Mesothelial cell of epicardium (in vitro differentiated cells): Measurements from ENCODE around the gene RHBDD1. TPM values are rescaled to one million over a fixed set of nuclear protein-coding genes. Genes with fewer than 3 reads are reported as not detected.

ENCODE experiments used
- DNase-seq, 2 experiments: peaks; one replicate each; pipeline ENCODE4 v3.0.0; 2021; ENCODE audit warnings: low spot score in 2 of 2; ENCODE audit not compliant: unreplicated experiment in 2 of 2
- H3K27ac Mint-ChIP-seq: 2 replicates; pipeline ENCODE4 v1.8.0; 2021; ENCODE audit warnings: mixed read lengths
- H3K27me3 Mint-ChIP-seq: 2 replicates; pipeline ENCODE4 v1.8.0; 2021; ENCODE audit warnings: low read depth, mixed read lengths
- H3K36me3 Mint-ChIP-seq: 2 replicates; pipeline ENCODE4 v1.8.0; 2021; ENCODE audit warnings: mixed read lengths
- H3K4me1 Mint-ChIP-seq: 2 replicates; pipeline ENCODE4 v1.8.0; 2021; ENCODE audit warnings: mixed read lengths
- H3K4me3 Mint-ChIP-seq: 2 replicates; pipeline ENCODE4 v1.8.0; 2021; ENCODE audit warnings: mild to moderate bottlenecking, moderate library complexity, mixed read lengths
- H3K9me3 Mint-ChIP-seq: 2 replicates; pipeline ENCODE4 v1.8.0; 2021; ENCODE audit warnings: mixed read lengths
- total RNA-seq: library from RNA; stranded (reverse); gene quantifications from 3 replicates; pipeline ENCODE4 v1.2.1, GENCODE V29; 2021
- TF ChIP-seq, protein P1 (sequence below): fragments of 200-600 bp; sonication (generic); IDR thresholded peaks from one replicate; pipeline ENCODE4 v1.5.0; 2021; ENCODE audit warnings: antibody characterized with exemption; ENCODE audit not compliant: unreplicated experiment

RHBDD1 gene
- total RNA-seq, 1 donor from 2014 or later, result 42.2 TPM

- H3K27me3 Mint-ChIP-seq, result no peaks in the 10 kb centered on the region
- peaks cover 12% of the 10 kb centered on the region for H3K36me3 Mint-ChIP-seq
- H3K9me3 Mint-ChIP-seq, result peaks cover 4% of the 10 kb centered on the region
- H3K4me3 Mint-ChIP-seq, result no peak overlapping the region
- peaks cover 4% of the 10 kb centered on the region for H3K4me1 Mint-ChIP-seq
- TF ChIP-seq, protein P1, sequence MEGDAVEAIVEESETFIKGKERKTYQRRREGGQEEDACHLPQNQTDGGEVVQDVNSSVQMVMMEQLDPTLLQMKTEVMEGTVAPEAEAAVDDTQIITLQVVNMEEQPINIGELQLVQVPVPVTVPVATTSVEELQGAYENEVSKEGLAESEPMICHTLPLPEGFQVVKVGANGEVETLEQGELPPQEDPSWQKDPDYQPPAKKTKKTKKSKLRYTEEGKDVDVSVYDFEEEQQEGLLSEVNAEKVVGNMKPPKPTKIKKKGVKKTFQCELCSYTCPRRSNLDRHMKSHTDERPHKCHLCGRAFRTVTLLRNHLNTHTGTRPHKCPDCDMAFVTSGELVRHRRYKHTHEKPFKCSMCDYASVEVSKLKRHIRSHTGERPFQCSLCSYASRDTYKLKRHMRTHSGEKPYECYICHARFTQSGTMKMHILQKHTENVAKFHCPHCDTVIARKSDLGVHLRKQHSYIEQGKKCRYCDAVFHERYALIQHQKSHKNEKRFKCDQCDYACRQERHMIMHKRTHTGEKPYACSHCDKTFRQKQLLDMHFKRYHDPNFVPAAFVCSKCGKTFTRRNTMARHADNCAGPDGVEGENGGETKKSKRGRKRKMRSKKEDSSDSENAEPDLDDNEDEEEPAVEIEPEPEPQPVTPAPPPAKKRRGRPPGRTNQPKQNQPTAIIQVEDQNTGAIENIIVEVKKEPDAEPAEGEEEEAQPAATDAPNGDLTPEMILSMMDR, result no peak
- H3K27ac Mint-ChIP-seq, result no peak overlapping the region
- DNase-seq, result no peak
These were observed 47.5 kb downstream of the RHBDD1 start for GRCh38 chr2:226883296-226883795.

GRCh38 chr2:226884166-226884565 is 48.3 kb downstream of the RHBDD1 start:
- no peaks in the 10 kb centered on the region for H3K27me3 Mint-ChIP-seq
- H3K9me3 Mint-ChIP-seq, result peaks cover 4% of the 10 kb centered on the region
- no peak overlapping the region for H3K27ac Mint-ChIP-seq
- peaks cover 4% of the 10 kb centered on the region for H3K4me1 Mint-ChIP-seq
- TF ChIP-seq, protein P1, result no peak
- peaks cover 12% of the 10 kb centered on the region for H3K36me3 Mint-ChIP-seq
- no peak overlapping the region for H3K4me3 Mint-ChIP-seq
- no peak for DNase-seq

DNA sequence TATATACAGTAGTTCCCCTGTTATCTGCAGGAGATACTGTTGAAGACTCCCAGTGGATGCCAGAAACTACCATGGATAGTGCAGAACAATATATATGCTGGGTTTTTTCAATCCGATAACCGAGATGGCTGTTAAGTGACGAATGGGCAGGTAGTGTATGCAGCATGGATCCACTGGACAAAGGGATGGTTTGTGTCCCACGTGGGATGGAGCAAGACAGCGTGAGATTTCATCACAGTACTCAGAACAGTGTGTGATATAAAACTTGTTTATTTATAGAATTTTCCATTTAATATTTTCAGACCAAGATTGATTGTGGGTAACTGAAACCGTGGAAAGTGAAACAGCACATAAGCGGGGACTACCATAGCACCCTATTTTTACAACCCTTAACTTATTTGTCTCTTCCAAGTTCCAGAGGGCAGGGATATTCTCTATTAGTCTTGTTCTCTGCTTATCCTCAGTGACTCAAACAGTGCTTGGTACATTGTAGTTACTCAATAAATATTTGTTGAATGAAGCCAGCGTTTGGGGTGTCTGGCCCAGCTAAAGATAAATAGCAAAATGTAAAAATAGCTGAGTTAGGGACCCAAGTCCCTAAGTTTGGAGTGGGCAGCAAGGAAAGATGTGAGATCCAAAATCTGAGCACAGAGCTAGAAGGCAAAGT is 50.0 kb downstream of the RHBDD1 start:
- peaks cover 2% of the 10 kb centered on the region for H3K4me1 Mint-ChIP-seq

GRCh38 chr2:226887940-226888339 is 52.1 kb downstream of the RHBDD1 start:
- Mint-ChIP-seq H3K4me3 (no peak overlapping the region), H3K27ac (peak overlapping the region; percentile 2), H3K9me3 (no peaks in the 10 kb centered on the region), H3K4me1 (peaks cover 2% of the 10 kb centered on the region), H3K27me3 (no peaks in the 10 kb centered on the region), H3K36me3 (no peaks in the 10 kb centered on the region)
- TF ChIP-seq, protein P1, result no peak
- DNase-seq, result no peak

More for the DNA sequence above, 50.0 kb downstream of the RHBDD1 start:
- H3K9me3 Mint-ChIP-seq, result peaks cover 4% of the 10 kb centered on the region
- peaks cover 12% of the 10 kb centered on the region for H3K36me3 Mint-ChIP-seq
- TF ChIP-seq, protein P1, result no peak
- no peak overlapping the region for H3K27ac Mint-ChIP-seq
- no peak overlapping the region for H3K4me3 Mint-ChIP-seq
- DNase-seq, result no peak
- H3K27me3 Mint-ChIP-seq, result no peaks in the 10 kb centered on the region

GRCh38 chr2:226888378-226888965 is 52.6 kb downstream of the RHBDD1 start:
- H3K36me3 Mint-ChIP-seq, result no peaks in the 10 kb centered on the region
- H3K9me3 Mint-ChIP-seq, result no peaks in the 10 kb centered on the region
- H3K27me3 Mint-ChIP-seq, result no peaks in the 10 kb centered on the region
- peaks cover 2% of the 10 kb centered on the region for H3K4me1 Mint-ChIP-seq
- no peak overlapping the region for H3K27ac Mint-ChIP-seq
- TF ChIP-seq, protein P1, result no peak
- H3K4me3 Mint-ChIP-seq, result no peak overlapping the region
- no peak for DNase-seq
